ENCODE results near the gene KRT4.

The KRT4 gene

DNA sequence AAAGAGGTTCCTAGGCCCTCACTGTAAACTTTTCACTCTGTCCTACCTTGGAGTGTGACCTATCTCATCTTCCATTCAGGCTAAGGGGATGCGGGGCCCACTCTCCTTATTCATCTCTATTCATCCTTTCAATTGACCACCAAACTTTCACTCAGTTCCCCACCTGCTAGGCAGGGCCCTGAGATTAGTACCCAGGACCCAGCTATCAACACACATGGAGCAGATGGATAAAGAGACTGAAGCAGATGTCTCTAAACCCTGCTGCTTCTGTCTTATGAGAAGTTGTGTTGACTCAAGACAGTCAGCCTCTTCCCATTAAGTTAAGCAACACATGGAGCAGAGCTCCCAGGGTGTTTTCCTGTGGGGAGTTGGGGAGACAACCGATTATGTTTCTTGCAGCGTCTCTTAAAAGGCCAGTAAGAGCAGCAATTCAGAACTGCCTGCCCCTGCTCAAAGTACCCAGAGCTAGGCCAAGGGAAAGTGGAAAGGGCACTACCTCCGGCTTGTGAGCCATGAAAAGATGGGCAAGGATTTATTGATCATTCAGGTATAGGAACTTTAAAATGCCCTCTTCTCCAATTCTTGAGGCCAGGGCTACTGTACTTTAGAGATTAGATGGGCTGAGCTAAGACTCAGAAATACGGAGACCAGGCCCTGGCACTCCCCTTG is 47.4 kb downstream of the KRT4 start:
- TF ChIP-seq TEAD4 (IDR thresholded peaks at IDR 0.05) (no peak), EP300 (IDR thresholded peaks at IDR 0.05; ENCODE audit: borderline replicate concordance) (no peak), CEBPB (IDR thresholded peaks at IDR 0.05) (no peak), YY1 (IDR thresholded peaks at IDR 0.05; ENCODE audit: low read depth) (no peak)

GRCh38 chr12:52765702-52766101 is 48.2 kb downstream of the KRT4 start:
- TF ChIP-seq TAF1 (IDR thresholded peaks at IDR 0.05; ENCODE audit: low read depth) (no peak), NFIC (IDR thresholded peaks at IDR 0.05) (no peak), EP300 (IDR thresholded peaks at IDR 0.05; ENCODE audit: borderline replicate concordance) (no peak)

- TF ChIP-seq CREB1 (IDR thresholded peaks at IDR 0.05; ENCODE audit: low read depth) (no peak), TEAD4 (IDR thresholded peaks at IDR 0.05) (no peak), CEBPB (IDR thresholded peaks at IDR 0.05) (no peak), RAD21 (IDR thresholded peaks at IDR 0.05; ENCODE audit: low read depth) (no peak), FOXM1 (IDR thresholded peaks at IDR 0.05; ENCODE audit: borderline replicate concordance, low read depth) (no peak), TAF1 (IDR thresholded peaks at IDR 0.05; ENCODE audit: low read depth) (no peak), ZBTB7A (IDR thresholded peaks at IDR 0.05; ENCODE audit: low read depth) (no peak), MAX (IDR thresholded peaks at IDR 0.05) (no peak), EP300 (IDR thresholded peaks at IDR 0.05; ENCODE audit: borderline replicate concordance) (no peak), REST (IDR thresholded peaks at IDR 0.05; ENCODE audit: low read depth) (no peak), TCF12 (IDR thresholded peaks at IDR 0.05; ENCODE audit: low read depth) (no peak), YY1 (IDR thresholded peaks at IDR 0.05; ENCODE audit: low read depth) (no peak), NFIC (IDR thresholded peaks at IDR 0.05) (no peak), EGR1 (IDR thresholded peaks at IDR 0.05) (no peak)
- TF ChIP-seq, protein P1, sequence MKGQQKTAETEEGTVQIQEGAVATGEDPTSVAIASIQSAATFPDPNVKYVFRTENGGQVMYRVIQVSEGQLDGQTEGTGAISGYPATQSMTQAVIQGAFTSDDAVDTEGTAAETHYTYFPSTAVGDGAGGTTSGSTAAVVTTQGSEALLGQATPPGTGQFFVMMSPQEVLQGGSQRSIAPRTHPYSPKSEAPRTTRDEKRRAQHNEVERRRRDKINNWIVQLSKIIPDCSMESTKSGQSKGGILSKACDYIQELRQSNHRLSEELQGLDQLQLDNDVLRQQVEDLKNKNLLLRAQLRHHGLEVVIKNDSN (IDR thresholded peaks at IDR 0.05) = no peak
Measured at GRCh38 chr12:52763991-52764390, 49.9 kb downstream of the KRT4 start.

GRCh38 chr12:52763036-52763659 is 50.8 kb downstream of the KRT4 start:
- TF ChIP-seq FOXM1 (IDR thresholded peaks at IDR 0.05; ENCODE audit: borderline replicate concordance, low read depth) (no peak), REST (IDR thresholded peaks at IDR 0.05; ENCODE audit: low read depth) (no peak), RAD21 (IDR thresholded peaks at IDR 0.05; ENCODE audit: low read depth) (no peak), MAX (IDR thresholded peaks at IDR 0.05) (no peak), ZBTB7A (IDR thresholded peaks at IDR 0.05; ENCODE audit: low read depth) (no peak), YY1 (IDR thresholded peaks at IDR 0.05; ENCODE audit: low read depth) (no peak), EGR1 (IDR thresholded peaks at IDR 0.05) (no peak), TAF1 (IDR thresholded peaks at IDR 0.05; ENCODE audit: low read depth) (no peak)

GRCh38 chr12:52761802-52762201 is 52.1 kb downstream of the KRT4 start:
- TF ChIP-seq EP300 (IDR thresholded peaks at IDR 0.05; ENCODE audit: borderline replicate concordance) (no peak), TCF12 (IDR thresholded peaks at IDR 0.05; ENCODE audit: low read depth) (no peak), YY1 (IDR thresholded peaks at IDR 0.05; ENCODE audit: low read depth) (no peak), MAX (IDR thresholded peaks at IDR 0.05) (no peak), FOXM1 (IDR thresholded peaks at IDR 0.05; ENCODE audit: borderline replicate concordance, low read depth) (no peak), REST (IDR thresholded peaks at IDR 0.05; ENCODE audit: low read depth) (no peak), NFIC (IDR thresholded peaks at IDR 0.05) (no peak), CEBPB (IDR thresholded peaks at IDR 0.05) (no peak), ZBTB7A (IDR thresholded peaks at IDR 0.05; ENCODE audit: low read depth) (no peak), TAF1 (IDR thresholded peaks at IDR 0.05; ENCODE audit: low read depth) (no peak), CREB1 (IDR thresholded peaks at IDR 0.05; ENCODE audit: low read depth) (no peak), TEAD4 (IDR thresholded peaks at IDR 0.05) (no peak), EGR1 (IDR thresholded peaks at IDR 0.05) (no peak), RAD21 (IDR thresholded peaks at IDR 0.05; ENCODE audit: low read depth) (no peak)
- TF ChIP-seq, protein P1 (IDR thresholded peaks at IDR 0.05) = no peak

All from Ishikawa (cell line).